RWPE1 (cell line): ENCODE measurements around the gene ADCY3.
A peak's percentile ranks its signal among the peaks of the same experiment; 100 is the strongest.

Source experiments
- CTCF ChIA-PET: fragments of 350-600 bp; sonication (Branson Sonifier 250); formaldehyde crosslinking; extraction: SDS; loops from one replicate; lab custom pipeline; 2021; lab: Yijun Ruan, JAX
- POLR2A ChIA-PET: fragments of 400-600 bp; formaldehyde crosslinking; extraction: SDS; loops from one replicate; lab custom pipeline; 2020; ENCODE audit warnings: antibody characterized with exemption; ENCODE audit not compliant: low non-redundant PET; lab: Yijun Ruan, JAX
- DNase-seq: peaks from one replicate; pipeline ENCODE4 v3.0.0; 2012; ENCODE audit warnings: low spot score
- H3K27ac ChIP-seq: fragments of 450-650 bp; 2 replicates; pipeline ENCODE4 v1.5.1; 2017
- CTCF ChIP-seq: fragments of 450-650 bp; conservative IDR thresholded peaks from 2 replicates; pipeline ENCODE4 v1.5.1; 2017; ENCODE audit warnings: low read depth, mild to moderate bottlenecking

The ADCY3 gene

DNA sequence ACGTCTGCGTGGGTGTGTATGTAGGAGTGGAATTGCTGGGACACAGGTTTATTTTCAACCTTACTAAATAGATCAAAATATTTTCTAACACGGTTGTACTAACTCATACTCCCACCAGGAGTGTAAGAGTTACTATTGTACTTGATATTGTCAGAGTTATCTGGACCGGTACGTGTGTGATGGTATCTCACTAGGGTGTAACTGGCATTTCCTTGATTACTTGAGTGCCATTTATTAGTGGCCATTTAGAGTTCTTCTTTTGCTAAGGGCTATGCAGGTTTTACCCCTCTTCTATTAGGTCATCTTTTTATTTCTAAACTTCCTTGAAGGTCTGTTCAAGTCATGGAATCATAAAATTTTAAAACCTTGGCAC lies 93.3 kb downstream of the ADCY3 start:
- TF ChIP-seq CTCF: no peak
- ChIA-PET CTCF (interaction anchor here (0.8 to 2.8 kb wide), 6 partner anchors 8 to 417 kb away, joined by 3 to 22 read pairs (median 5); partner anchors contain the start of genes CENPO and PTRHD1), POLR2A (no interaction called here)
- H3K27ac ChIP-seq: no peak overlapping the region
- DNase-seq: no peak

GRCh38 chr2:24825883-24826772 lies 93.9 kb downstream of the ADCY3 start:
- TF ChIP-seq CTCF: no peak
- no peak for DNase-seq
- ChIA-PET CTCF (interaction anchor here (0.6 to 0.7 kb wide), 2 partner anchors 45 to 260 kb away, joined by 3 read pairs; no protein-coding TSS in a partner anchor), POLR2A (no interaction called here)
- peak overlapping the region; percentile 41 for H3K27ac ChIP-seq

DNA sequence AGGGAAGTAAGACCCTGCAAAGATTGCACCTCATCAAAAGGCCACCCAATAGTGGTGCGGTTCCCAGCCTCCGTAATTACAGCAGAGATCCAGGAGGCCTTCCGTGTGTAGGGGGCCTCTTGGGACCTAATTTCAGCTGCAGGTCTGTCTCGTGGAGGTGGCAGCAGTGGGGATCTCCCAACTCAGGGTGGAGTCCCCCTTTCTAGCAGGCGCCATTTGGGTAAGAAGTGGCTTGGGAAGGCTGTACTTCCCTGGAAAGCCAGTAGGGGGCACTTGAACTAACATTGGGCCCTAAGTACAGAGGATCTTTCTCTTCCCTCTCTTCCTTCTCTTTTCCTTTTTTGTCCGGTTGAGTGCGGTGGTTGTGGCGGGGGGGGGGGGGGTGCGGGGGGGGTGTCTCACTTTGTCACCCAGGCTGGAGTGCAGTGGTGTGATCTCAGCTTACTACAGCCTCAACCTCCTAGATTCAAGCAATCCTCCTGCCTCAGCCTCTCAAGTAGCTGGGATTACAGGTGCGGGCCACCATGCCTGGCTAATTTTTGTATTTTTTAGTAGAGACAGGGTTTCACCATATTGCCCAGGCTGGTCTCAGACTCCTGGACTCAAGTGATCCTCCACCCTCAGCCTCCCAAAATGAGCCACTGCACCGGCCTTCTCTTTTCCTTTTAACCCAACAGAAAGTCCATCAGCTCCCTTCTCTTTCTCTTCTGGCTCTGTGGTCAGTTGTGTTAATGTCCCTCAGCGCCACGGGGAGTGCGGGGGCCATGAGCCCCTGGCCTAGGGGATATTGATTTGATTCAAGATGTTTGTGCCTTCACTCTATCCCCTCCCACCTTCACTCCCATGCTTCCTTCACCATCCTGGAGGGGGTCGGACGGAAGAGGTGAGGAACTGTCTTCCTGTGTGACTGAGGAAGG lies 94.8 kb downstream of the ADCY3 start:
- CTCF ChIA-PET: interaction anchor here (0.6 to 0.7 kb wide), 2 partner anchors 46 to 259 kb away, joined by 3 read pairs; no protein-coding TSS in a partner anchor

GRCh38 chr2:24824071-24824588 lies 95.9 kb downstream of the ADCY3 start:
- H3K27ac ChIP-seq: no peak overlapping the region
- POLR2A ChIA-PET: no interaction called here
- TF ChIP-seq CTCF: no peak
- no peak for DNase-seq
- CTCF ChIA-PET: interaction anchor here (0.6 to 0.9 kb wide), 2 partner anchors 55 to 402 kb away, joined by 3 to 4 read pairs; no protein-coding TSS in a partner anchor

More for the DNA sequence above, 94.8 kb downstream of the ADCY3 start:
- no peak for DNase-seq
- 0 out of 2 replicates have a peak, but pooled peaks have one; percentile 23 for TF ChIP-seq CTCF
- POLR2A ChIA-PET: no interaction called here
- H3K27ac ChIP-seq: peak overlapping the region; percentile 41; the same call in 1 of the 2 replicates

GRCh38 chr2:24822049-24822706 lies 97.9 kb downstream of the ADCY3 start:
- H3K27ac ChIP-seq: no peak overlapping the region
- no peak for DNase-seq
- TF ChIP-seq CTCF: no peak
- ChIA-PET POLR2A (no interaction called here), CTCF (no interaction called here)
